HCT116 (cell line): ENCODE measurements around the gene SPIRE1.

Source experiments
- POLR2AphosphoS5 ChIP-seq: IDR thresholded peaks from 2 replicates; pipeline ENCODE4 v1.6.1; 2011; ENCODE audit warnings: mild to moderate bottlenecking, low read depth, low read length, moderate library complexity
- ZNF274 ChIP-seq: fragments of 200-500 bp; sonication (Bioruptor generic); IDR thresholded peaks from 2 replicates; pipeline ENCODE4 v1.6.1; 2014; ENCODE audit warnings: mild to moderate bottlenecking, low read depth, low read length, inconsistent platforms

DNA sequence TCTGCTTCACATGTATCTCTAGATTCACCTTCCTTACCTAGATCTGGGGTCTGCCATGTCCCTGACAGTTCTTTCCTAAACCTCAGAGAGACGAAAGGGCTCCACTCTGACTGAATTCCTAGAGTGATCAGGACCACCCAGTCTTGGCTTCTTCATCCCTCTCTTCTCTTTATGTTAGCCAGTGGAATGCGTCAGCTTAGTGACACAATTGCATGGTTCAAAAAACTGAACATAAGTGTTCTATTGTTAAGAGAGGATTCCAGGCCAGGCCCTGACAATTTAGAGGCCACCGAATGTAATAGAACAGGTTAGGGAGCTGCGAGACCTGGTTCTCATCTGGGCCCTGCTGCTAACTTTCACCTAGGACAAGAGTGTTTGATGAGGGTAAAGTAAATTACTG is 240.2 kb downstream of the SPIRE1 start:
- TF ChIP-seq POLR2AphosphoS5 (no peak), ZNF274 (no peak)
